Dendritic cell treated with granulocyte-macrophage colony-stimulating factor and Interleukin-4, amounts not matched to agents 40 ng/mL and 50 ng/mL, for 4 days (primary cell): Measurements from ENCODE around the gene ARMS2.

Experiments used
- H3K27ac Mint-ChIP-seq: one replicate; pipeline ENCODE4 v1.8.0; 2022; ENCODE audit warnings: mild to moderate bottlenecking, mixed read lengths
- H3K27me3 Mint-ChIP-seq: one replicate; pipeline ENCODE4 v1.8.0; 2022; ENCODE audit warnings: mild to moderate bottlenecking, mixed read lengths
- H3K36me3 Mint-ChIP-seq: one replicate; pipeline ENCODE4 v1.8.0; 2022; ENCODE audit warnings: low read depth, mixed read lengths
- H3K4me1 Mint-ChIP-seq: one replicate; pipeline ENCODE4 v1.8.0; 2022; ENCODE audit warnings: low read depth, mixed read lengths
- H3K4me3 Mint-ChIP-seq: one replicate; pipeline ENCODE4 v1.8.0; 2022; ENCODE audit warnings: mild to moderate bottlenecking, moderate library complexity, mixed read lengths
- H3K9me3 Mint-ChIP-seq: one replicate; pipeline ENCODE4 v1.8.0; 2022; ENCODE audit warnings: mixed read lengths
- intact Hi-C: fragments of 100-400 bp; cut with micrococcal nuclease; formaldehyde crosslinking; loops from one replicate; pipeline ENCODE4 v1.15.0; 2022

ARMS2 gene

GRCh38 chr10:122460891-122461293 is 6.4 kb downstream of the ARMS2 start:
- H3K4me3 Mint-ChIP-seq, result peak overlapping the region; percentile 59
- H3K36me3 Mint-ChIP-seq, result no peaks in the 10 kb centered on the region
- intact Hi-C loops, result no loop called here
- H3K9me3 Mint-ChIP-seq, result no peaks in the 10 kb centered on the region
- H3K4me1 Mint-ChIP-seq, result peaks cover 30% of the 10 kb centered on the region
- H3K27me3 Mint-ChIP-seq, result peaks cover 89% of the 10 kb centered on the region
- no peak overlapping the region for H3K27ac Mint-ChIP-seq

- Mint-ChIP-seq H3K9me3 (no peaks in the 10 kb centered on the region), H3K4me3 (peak within 1 kb of the TSS; percentile 76), H3K27me3 (peaks cover 87% of the 10 kb centered on the region), H3K36me3 (no peaks in the 10 kb centered on the region), H3K27ac (no peak within 1 kb of the TSS), H3K4me1 (peaks cover 35% of the 10 kb centered on the region)
- intact Hi-C loops, result no loop called here
Observed at GRCh38 chr10:122461367-122461728, 6.9 kb downstream of the ARMS2 start, which contains the start of gene HTRA1. TSS of gene HTRA1 (plus strand) at chr10:122461553. CDS start at chr10:122461653, 100 bp downstream.

- Mint-ChIP-seq H3K27ac (no peak overlapping the region), H3K4me3 (peak overlapping the region; percentile 76), H3K4me1 (peaks cover 38% of the 10 kb centered on the region), H3K36me3 (no peaks in the 10 kb centered on the region), H3K9me3 (no peaks in the 10 kb centered on the region), H3K27me3 (peaks cover 82% of the 10 kb centered on the region)
- intact Hi-C loops, result no loop called here
Observed at GRCh38 chr10:122461729-122462532, 7.5 kb downstream of the ARMS2 start.

- Mint-ChIP-seq H3K27ac (no peak overlapping the region), H3K36me3 (no peaks in the 10 kb centered on the region), H3K9me3 (no peaks in the 10 kb centered on the region)
Observed at GRCh38 chr10:122462533-122463465, 8.3 kb downstream of the ARMS2 start.

GRCh38 chr10:122463466-122464249 is 9.2 kb downstream of the ARMS2 start:
- Mint-ChIP-seq H3K9me3 (no peaks in the 10 kb centered on the region), H3K4me1 (peaks cover 55% of the 10 kb centered on the region), H3K27ac (no peak overlapping the region), H3K4me3 (no peak overlapping the region), H3K36me3 (no peaks in the 10 kb centered on the region), H3K27me3 (peaks cover 65% of the 10 kb centered on the region)
- intact Hi-C loops, result no loop called here

More at GRCh38 chr10:122462533-122463465, 8.3 kb downstream of the ARMS2 start:
- intact Hi-C loops, result no loop called here
- H3K4me1 Mint-ChIP-seq, result peaks cover 47% of the 10 kb centered on the region
- peak overlapping the region; percentile 76 for H3K4me3 Mint-ChIP-seq
- H3K27me3 Mint-ChIP-seq, result peaks cover 73% of the 10 kb centered on the region

GRCh38 chr10:122464250-122464510 is 9.7 kb downstream of the ARMS2 start:
- H3K4me3 Mint-ChIP-seq, result no peak overlapping the region
- H3K27me3 Mint-ChIP-seq, result peaks cover 60% of the 10 kb centered on the region
- no peaks in the 10 kb centered on the region for H3K9me3 Mint-ChIP-seq
- H3K4me1 Mint-ChIP-seq, result peaks cover 59% of the 10 kb centered on the region
- H3K27ac Mint-ChIP-seq, result no peak overlapping the region
- H3K36me3 Mint-ChIP-seq, result no peaks in the 10 kb centered on the region
- intact Hi-C loops, result no loop called here

- Mint-ChIP-seq H3K4me1 (peaks cover 59% of the 10 kb centered on the region), H3K36me3 (no peaks in the 10 kb centered on the region), H3K4me3 (no peak overlapping the region), H3K27me3 (peaks cover 55% of the 10 kb centered on the region), H3K27ac (no peak overlapping the region), H3K9me3 (no peaks in the 10 kb centered on the region)
- intact Hi-C loops, result no loop called here
Observed at GRCh38 chr10:122464586-122464985, 10.1 kb downstream of the ARMS2 start.

- intact Hi-C loops, result no loop called here
- Mint-ChIP-seq H3K27me3 (peaks cover 46% of the 10 kb centered on the region), H3K36me3 (no peaks in the 10 kb centered on the region), H3K4me1 (peaks cover 65% of the 10 kb centered on the region), H3K4me3 (no peak overlapping the region), H3K9me3 (no peaks in the 10 kb centered on the region), H3K27ac (no peak overlapping the region)
Observed at GRCh38 chr10:122465401-122466040, 11.1 kb downstream of the ARMS2 start.

- H3K4me1 Mint-ChIP-seq, result peaks cover 60% of the 10 kb centered on the region
- no peaks in the 10 kb centered on the region for H3K36me3 Mint-ChIP-seq
- peaks cover 50% of the 10 kb centered on the region for H3K27me3 Mint-ChIP-seq
- no peaks in the 10 kb centered on the region for H3K9me3 Mint-ChIP-seq
- H3K27ac Mint-ChIP-seq, result no peak overlapping the region
- H3K4me3 Mint-ChIP-seq, result no peak overlapping the region
- intact Hi-C loops, result no loop called here
Observed at GRCh38 chr10:122466951-122467381, 12.5 kb downstream of the ARMS2 start.

GRCh38 chr10:122467701-122468100 is 13.2 kb downstream of the ARMS2 start:
- intact Hi-C loops, result no loop called here
- Mint-ChIP-seq H3K4me1 (peaks cover 52% of the 10 kb centered on the region), H3K27me3 (peaks cover 44% of the 10 kb centered on the region)

GRCh38 chr10:122468307-122468925 is 14.0 kb downstream of the ARMS2 start:
- no peaks in the 10 kb centered on the region for H3K9me3 Mint-ChIP-seq
- no peaks in the 10 kb centered on the region for H3K36me3 Mint-ChIP-seq
- peaks cover 37% of the 10 kb centered on the region for H3K27me3 Mint-ChIP-seq
- H3K27ac Mint-ChIP-seq, result no peak overlapping the region
- peaks cover 47% of the 10 kb centered on the region for H3K4me1 Mint-ChIP-seq
- no peak overlapping the region for H3K4me3 Mint-ChIP-seq
- intact Hi-C loops, result no loop called here

More at GRCh38 chr10:122467701-122468100, 13.2 kb downstream of the ARMS2 start:
- Mint-ChIP-seq H3K27ac (no peak overlapping the region), H3K9me3 (no peaks in the 10 kb centered on the region), H3K36me3 (no peaks in the 10 kb centered on the region), H3K4me3 (no peak overlapping the region)

GRCh38 chr10:122468926-122469781 is 14.7 kb downstream of the ARMS2 start:
- Mint-ChIP-seq H3K4me1 (peaks cover 53% of the 10 kb centered on the region), H3K27ac (no peak overlapping the region), H3K4me3 (no peak overlapping the region), H3K36me3 (no peaks in the 10 kb centered on the region), H3K9me3 (no peaks in the 10 kb centered on the region), H3K27me3 (peaks cover 32% of the 10 kb centered on the region)
- intact Hi-C loops, result no loop called here
